B cell (primary cell): ENCODE results near the gene COG8. TPM values are rescaled to one million over a fixed set of nuclear protein-coding genes. Genes with fewer than 3 reads are reported as not detected.
A peak's percentile ranks its signal among the peaks of the same experiment; 100 is the strongest.

Experiments
- ATAC-seq: fragments of 200-7000 bp; cut with Tn5 transposase; one replicate; pipeline ENCODE4 v1.10.0; 2021; ENCODE audit warnings: low read depth, mild to moderate bottlenecking, moderate number of reproducible peaks, moderate library complexity
- CTCF ChIA-PET: fragments of 350-600 bp; sonication (Branson Sonifier 250); formaldehyde crosslinking; loops from one replicate; lab custom pipeline; 2021; ENCODE audit warnings: antibody characterized with exemption, inconsistent platforms; lab: Charles Lee
- POLR2A ChIA-PET: fragments of 350-600 bp; sonication (Branson Sonifier 250); formaldehyde crosslinking; loops from one replicate; lab custom pipeline; 2021; ENCODE audit warnings: antibody characterized with exemption; lab: Charles Lee
- DNase-seq: peaks from one replicate; pipeline ENCODE4 v3.0.0; 2013
- H2AFZ ChIP-seq: 2 replicates; pipeline ENCODE4 v1.6.1; 2012; ENCODE audit warnings: mild to moderate bottlenecking, low read depth, low read length; ENCODE audit not compliant: insufficient read depth, poor library complexity, severe bottlenecking
- H3K27ac ChIP-seq, 2 donors: 1 replicate in 1 of 2; 2 replicates in 1 of 2; pipeline ENCODE4 v1.5.1; 2012 to 2013; ENCODE audit warnings: low read length in 2 of 2, mild to moderate bottlenecking in 2 of 2, moderate library complexity in 1 of 2
- H3K27me3 ChIP-seq, 4 experiments: fragments of 200-600 bp in 1 of 4; sonication (generic) in 1 of 4; replicated peaks in 1 of 4; 1 replicate in 2 of 4; 2 replicates in 2 of 4; pipeline versions ENCODE4 v1.6.1 to v1.7.0; 2013 to 2016; ENCODE audit warnings: low read length in 3 of 4, mild to moderate bottlenecking in 2 of 4, mixed read lengths in 1 of 4, moderate library complexity in 1 of 4; ENCODE audit not compliant: insufficient read depth in 4 of 4, control insufficient read depth in 3 of 4; ENCODE audit errors: control extremely low read depth in 1 of 4
- H3K36me3 ChIP-seq, 2 experiments: replicated peaks in 1 of 2; 1 replicate in 1 of 2; 2 replicates in 1 of 2; pipeline versions ENCODE4 v1.6.1 to v1.7.1; 2013; ENCODE audit warnings: low read length in 1 of 2; ENCODE audit not compliant: insufficient read depth in 2 of 2, control insufficient read depth in 1 of 2; ENCODE audit errors: control extremely low read depth in 1 of 2, extremely low read depth in 1 of 2
- H3K4me1 ChIP-seq, 2 donors: fragments of 200-600 bp in 1 of 2; sonication (generic) in 1 of 2; 1 replicate in 1 of 2; 2 replicates in 1 of 2; pipeline versions ENCODE4 v1.5.1 to v1.6.1; 2013 to 2017; ENCODE audit warnings: low read length in 2 of 2; ENCODE audit not compliant: control insufficient read depth in 2 of 2, insufficient read depth in 2 of 2
- H3K4me2 ChIP-seq: replicated peaks from 2 replicates; pipeline ENCODE3; 2012; ENCODE audit warnings: mild to moderate bottlenecking, low read depth, low read length; ENCODE audit not compliant: poor library complexity, severe bottlenecking
- H3K4me3 ChIP-seq, 5 experiments: fragments of 200-600 bp in 1 of 5; sonication (generic) in 1 of 5; 1 replicate in 3 of 5; 2 replicates in 2 of 5; pipeline versions ENCODE4 v1.5.1 to v1.7.0; 2011 to 2016; ENCODE audit warnings: low read length in 4 of 5, mild to moderate bottlenecking in 4 of 5, low read depth in 2 of 5, control low read depth in 1 of 5, moderate library complexity in 1 of 5; ENCODE audit not compliant: insufficient read depth in 1 of 5; ENCODE audit errors: control extremely low read depth in 1 of 5, extremely low read depth in 1 of 5
- H3K79me2 ChIP-seq: fragments of 200-600 bp; sonication (generic); one replicate; pipeline ENCODE4 v1.6.0; 2016; ENCODE audit warnings: low read length; ENCODE audit not compliant: control insufficient read depth, insufficient read depth
- H3K9ac ChIP-seq: fragments of 200-600 bp; sonication (generic); 2 replicates; pipeline ENCODE4 v1.6.1; 2017; ENCODE audit warnings: mild to moderate bottlenecking, low read length, moderate library complexity
- H3K9me3 ChIP-seq, 3 donors: one replicate each; pipeline versions ENCODE4 v1.6.1 to v1.7.1; 2013; ENCODE audit warnings: low read length in 2 of 3; ENCODE audit not compliant: control insufficient read depth in 2 of 3, insufficient read depth in 1 of 3; ENCODE audit errors: control extremely low read depth in 1 of 3
- H4K20me1 ChIP-seq: 2 replicates; pipeline ENCODE4 v1.6.0; 2012; ENCODE audit warnings: mild to moderate bottlenecking, low read length; ENCODE audit not compliant: insufficient read depth, control insufficient read depth, poor library complexity, severe bottlenecking
- H3K27ac Mint-ChIP-seq: one replicate; pipeline ENCODE4 v1.8.0; 2021; ENCODE audit warnings: mixed read lengths
- H3K27me3 Mint-ChIP-seq: one replicate; pipeline ENCODE4 v1.8.0; 2021; ENCODE audit warnings: mixed read lengths
- H3K4me1 Mint-ChIP-seq: one replicate; pipeline ENCODE4 v1.8.0; 2021; ENCODE audit warnings: mixed read lengths
- H3K4me3 Mint-ChIP-seq: one replicate; pipeline ENCODE4 v1.8.0; 2021; ENCODE audit warnings: mixed read lengths
- H3K9me3 Mint-ChIP-seq: one replicate; pipeline ENCODE4 v1.8.0; 2022; ENCODE audit warnings: mixed read lengths; ENCODE audit not compliant: insufficient read depth
- CTCF ChIP-seq: fragments of 200-600 bp; IDR thresholded peaks from one replicate; pipeline ENCODE4 v1.8.0; 2022; ENCODE audit warnings: antibody characterized with exemption, mild to moderate bottlenecking
- EZH2 ChIP-seq: IDR thresholded peaks from 2 replicates; pipeline ENCODE4 v1.6.1; 2012; ENCODE audit warnings: borderline replicate concordance, low read depth, mild to moderate bottlenecking, moderate library complexity, low read length; ENCODE audit not compliant: insufficient read depth, poor library complexity, severe bottlenecking
- WGBS: methylation state at CpG from one replicate; pipeline ENCODE4 v1.1.5; 2013; ENCODE audit warnings: missing lambda C conversion rate; ENCODE audit not compliant: insufficient coverage; 5-methylcytosine and 5-hydroxymethylcytosine counted together
- intact Hi-C: fragments of 100-400 bp; cut with micrococcal nuclease; formaldehyde crosslinking; loops from one replicate; pipeline ENCODE4 v1.10.0; 2022
- polyA plus RNA-seq: library from polyadenylated mRNA; depleted of rRNA; stranded (reverse); fragments of >200 nt; gene quantifications from 2 replicates; pipeline ENCODE4 v1.2.3, GENCODE V29; 2012
- total RNA-seq, 2 donors: library from RNA; stranded (reverse); fragments of 120-200 nt in 1 of 2; gene quantifications; 1 replicate in 1 of 2; 2 replicates in 1 of 2; pipeline versions ENCODE4 v1.2.3 to v1.2.4, GENCODE V29; 2013 to 2022

The COG8 gene
- total and polyA plus RNA-seq, 2 donors (not counting 1 experiment from before 2014, with no cell fraction given) = 34.4 to 61.6 TPM

- no peaks in the 10 kb centered on the region for H4K20me1 ChIP-seq
- WGBS = no CpG with 5 or more reads among the region's 1 CpG
- H3K4me1 ChIP-seq = peaks cover 31 to 33% of the 10 kb centered on the region in 2 donors
- H3K4me3 ChIP-seq = peak overlapping the region in 1 of 5 experiments; percentile 64
- peaks cover 50% of the 10 kb centered on the region for H3K79me2 ChIP-seq
- no peaks in the 10 kb centered on the region for H3K9me3 Mint-ChIP-seq
- peaks cover 30% of the 10 kb centered on the region for H3K4me1 Mint-ChIP-seq
- H3K27ac ChIP-seq = no peak overlapping the region
- peak overlapping the region; percentile 57 for H3K4me3 Mint-ChIP-seq
- H3K4me2 ChIP-seq = peak overlapping the region; percentile 72
- H3K27me3 Mint-ChIP-seq = no peaks in the 10 kb centered on the region
- peak overlapping the region; percentile 71 for H3K9ac ChIP-seq
- CTCF ChIA-PET = interaction anchor here (1.3 to 2.5 kb wide), 3 partner anchors 7 to 56 kb away, joined by 7 to 9 read pairs (median 9); partner anchors contain the start of gene PDF
- H3K27ac Mint-ChIP-seq = no peak overlapping the region
- intact Hi-C loops = loop anchor here (1.0 to 2.0 kb wide), 5 partner anchors 38 to 368 kb away; partner anchors contain the start of genes COG8, CYB5B, NFAT5 and NIP7
- ATAC-seq (no peak), DNase-seq (no peak)
- TF ChIP-seq CTCF (no peak), EZH2 (no peak)
- no peaks in the 10 kb centered on the region for H3K9me3 ChIP-seq
- no peaks in the 10 kb centered on the region for H3K27me3 ChIP-seq
- peak overlapping the region; percentile 85 for H2AFZ ChIP-seq
- peaks cover 6 to 27% of the 10 kb centered on the region in 2 experiments for H3K36me3 ChIP-seq
- POLR2A ChIA-PET = no interaction called here
Observed at GRCh38 chr16:69386596-69386995, 47.2 kb upstream of the COG8 start.

GRCh38 chr16:69384974-69385373 lies 45.6 kb upstream of the COG8 start:
- Histone ChIP-seq H3K9me3 (no peaks in the 10 kb centered on the region), H3K4me1 (peaks cover 39 to 40% of the 10 kb centered on the region in 2 donors), H4K20me1 (no peaks in the 10 kb centered on the region), H3K9ac (peak overlapping the region; percentile 71), H3K4me3 (peak overlapping the region; percentile 51 to 70 (median 64)), H3K36me3 (peaks cover 7 to 38% of the 10 kb centered on the region in 2 experiments), H3K27me3 (no peaks in the 10 kb centered on the region), H2AFZ (peak overlapping the region; percentile 85), H3K79me2 (peaks cover 62% of the 10 kb centered on the region), H3K4me2 (peak overlapping the region; percentile 72), H3K27ac (peak overlapping the region; percentile 43 to 87)
- TF ChIP-seq CTCF (no peak), EZH2 (no peak)
- peaks cover 38% of the 10 kb centered on the region for H3K4me1 Mint-ChIP-seq
- peak overlapping the region; percentile 76 for H3K4me3 Mint-ChIP-seq
- DNase-seq (no peak), ATAC-seq (no peak)
- peak overlapping the region; percentile 85 for H3K27ac Mint-ChIP-seq
- intact Hi-C loops = loop anchor here (2.0 kb wide), 2 partner anchors 14 to 54 kb away; partner anchors contain the start of gene PDF
- ChIA-PET CTCF (interaction anchor here (0.5 to 2.5 kb wide), 8 partner anchors 9 to 72 kb away, joined by 3 to 9 read pairs (median 4); partner anchors contain the start of genes COG8 and NIP7), POLR2A (interaction anchor here (1.1 kb wide), 1 partner anchor 342 kb away, joined by 3 read pairs; the partner anchor contains the start of gene NQO1)
- H3K9me3 Mint-ChIP-seq = no peaks in the 10 kb centered on the region
- WGBS = 1% methylated on average over 5 of the region's 6 CpGs
- no peaks in the 10 kb centered on the region for H3K27me3 Mint-ChIP-seq
